Cerebellar nuclear complex (tissue), 1 donor: ENCODE measurements around the gene TPBG.
"Not testable (repeated sequence)": the region's sequence is repeated elsewhere in the genome, so short reads cannot be mapped to it uniquely, and the experiment has no call there.

Source experiments
- DNase-seq, 2 experiments: peaks; one replicate each; lab custom pipeline; 2025; lab: John Stamatoyannopoulos, UW

The TPBG gene

DNA sequence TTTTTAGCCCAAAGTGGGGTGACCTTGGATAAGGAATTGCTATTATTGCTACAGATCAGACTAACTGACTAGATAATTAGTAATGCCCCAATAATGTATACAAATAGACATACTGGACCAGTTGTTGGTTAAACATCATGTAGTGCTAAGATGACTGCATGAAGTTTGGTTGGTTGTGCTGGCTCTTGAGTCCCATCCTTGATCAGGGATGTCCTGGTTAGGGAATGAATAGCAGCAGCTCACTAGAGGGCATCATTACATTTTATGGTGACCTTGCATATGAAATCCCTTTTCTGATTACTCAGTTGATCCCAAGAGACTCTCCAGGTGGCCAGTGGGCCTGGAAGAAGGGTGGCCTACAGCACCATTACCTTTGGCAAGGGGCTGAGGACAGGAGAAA lies 10.9 kb downstream of the TPBG start:
- DNase-seq = no peak

DNA sequence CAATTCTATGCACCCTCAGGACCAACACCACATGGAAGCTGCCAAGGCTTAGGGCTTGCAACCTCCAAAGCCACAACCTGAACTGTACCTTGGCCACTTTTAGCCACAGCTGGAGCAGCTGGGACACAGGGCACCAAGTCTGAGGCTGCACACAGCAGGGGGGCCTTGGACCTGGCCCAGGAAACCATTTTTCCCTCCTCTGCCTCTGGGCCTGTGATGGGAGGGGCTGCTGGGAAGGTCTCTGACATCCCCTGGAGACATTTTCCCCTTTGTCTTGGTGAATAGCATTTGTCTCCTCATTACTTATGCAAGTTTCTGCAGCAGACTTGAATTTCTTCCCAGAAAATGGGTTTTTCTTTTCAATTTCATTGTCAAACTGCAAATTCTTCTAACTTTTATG lies 13.0 kb downstream of the TPBG start:
- no peak for DNase-seq

DNA sequence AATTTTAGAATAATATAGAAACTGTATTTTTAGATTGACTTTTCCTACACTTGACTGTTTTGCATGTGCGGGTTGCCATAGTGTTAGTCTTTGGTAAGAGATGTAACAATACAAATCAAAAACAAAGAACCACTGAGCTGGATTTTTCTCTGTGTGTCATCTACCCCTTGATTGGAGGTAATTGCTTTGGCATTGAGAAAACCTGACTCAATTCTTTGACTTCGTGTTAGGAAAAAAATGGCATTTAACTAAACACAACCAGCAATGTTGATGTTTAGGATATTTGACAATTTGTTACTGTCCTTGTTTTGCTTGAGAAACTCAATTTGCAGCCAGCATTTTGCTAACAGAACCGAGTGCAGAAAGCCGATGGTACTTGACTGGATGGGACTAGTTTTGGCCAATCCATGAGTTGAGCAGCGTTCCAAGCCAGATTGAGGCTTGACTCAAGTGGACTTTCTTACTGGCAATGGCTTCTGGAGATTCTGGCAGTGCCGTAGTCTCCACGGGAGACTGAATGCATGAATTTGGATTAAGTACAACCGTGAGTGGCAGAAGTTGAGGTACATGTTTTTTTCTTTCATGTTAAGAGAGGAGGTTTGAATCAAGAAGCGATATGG lies 17.1 kb downstream of the TPBG start:
- DNase-seq = no peak

DNA sequence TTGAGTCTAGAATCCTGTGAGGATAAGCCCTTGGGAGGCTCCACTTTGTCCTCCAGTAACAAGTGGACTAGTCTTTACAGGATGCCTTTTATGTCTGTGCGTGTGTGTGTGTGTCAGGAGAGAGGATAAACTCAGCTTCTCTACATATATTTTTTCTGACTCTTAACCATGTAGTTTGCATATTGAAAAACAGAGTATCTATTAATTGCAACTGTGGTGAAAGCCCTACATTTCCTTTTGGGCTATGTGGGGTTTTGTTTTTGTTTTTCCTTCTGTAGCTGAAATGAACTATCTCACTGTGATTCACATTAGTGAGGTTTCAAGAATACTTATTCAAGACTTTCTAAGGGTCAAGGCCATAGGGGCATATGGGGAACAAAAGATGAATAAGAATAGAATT lies 17.7 kb downstream of the TPBG start:
- no peak for DNase-seq

DNA sequence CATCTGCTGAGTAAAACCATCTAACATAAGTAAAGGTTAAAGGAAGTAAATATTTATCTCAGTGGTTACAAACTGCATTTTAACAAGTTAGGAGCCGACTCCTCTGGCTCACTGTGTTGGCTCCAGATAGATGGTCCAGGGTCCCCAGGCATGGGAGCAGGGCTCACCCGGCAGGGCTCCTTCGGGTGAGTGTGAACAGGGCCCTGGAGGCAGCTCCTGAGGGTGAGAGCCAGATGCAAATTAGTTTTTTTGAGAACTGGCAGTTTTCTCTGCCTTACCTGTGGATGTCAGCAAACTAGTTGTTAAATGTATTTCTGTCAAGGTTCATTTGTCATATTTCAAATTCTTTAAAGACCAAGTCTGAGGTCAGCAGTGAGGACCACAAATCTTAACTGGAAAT lies 21.5 kb downstream of the TPBG start:
- DNase-seq = no peak

DNA sequence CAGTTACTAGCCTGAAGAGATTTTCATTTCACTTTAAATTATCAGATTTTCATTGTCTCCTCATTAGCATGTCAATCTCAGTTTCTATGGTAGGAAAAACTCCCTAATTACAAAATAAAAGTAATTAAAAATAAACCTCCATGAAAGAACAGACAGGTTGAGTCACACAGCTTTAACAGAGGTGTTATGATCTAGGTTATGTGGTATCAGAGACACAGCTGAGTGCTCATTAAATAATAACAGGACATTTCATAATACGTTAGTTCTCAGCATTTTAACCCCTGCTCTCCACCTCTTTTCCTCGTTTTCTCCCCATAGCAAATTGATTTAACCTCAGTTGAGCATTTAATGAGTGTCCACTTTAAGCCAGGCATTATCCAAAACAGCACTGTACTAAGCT lies 21.9 kb downstream of the TPBG start:
- no peak for DNase-seq

DNA sequence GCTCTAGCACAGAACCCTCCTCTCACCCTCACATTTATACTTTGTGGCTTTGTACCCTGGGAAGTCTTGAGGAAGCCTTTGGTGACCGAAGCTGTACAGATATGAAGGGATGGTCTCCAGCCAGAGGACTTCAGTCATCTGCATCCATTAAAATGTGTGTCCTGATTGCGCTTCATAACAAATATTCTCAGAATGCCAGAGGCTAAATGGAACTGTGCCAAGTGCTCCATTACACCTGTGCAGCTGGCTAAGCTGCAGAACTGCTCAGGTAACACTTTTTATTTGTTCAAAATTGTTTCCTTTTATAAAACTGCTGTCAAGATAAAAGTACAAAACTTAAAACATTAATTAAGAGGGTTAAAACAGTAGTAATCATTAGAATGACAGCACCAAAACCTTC lies 22.3 kb downstream of the TPBG start:
- no peak for DNase-seq

DNA sequence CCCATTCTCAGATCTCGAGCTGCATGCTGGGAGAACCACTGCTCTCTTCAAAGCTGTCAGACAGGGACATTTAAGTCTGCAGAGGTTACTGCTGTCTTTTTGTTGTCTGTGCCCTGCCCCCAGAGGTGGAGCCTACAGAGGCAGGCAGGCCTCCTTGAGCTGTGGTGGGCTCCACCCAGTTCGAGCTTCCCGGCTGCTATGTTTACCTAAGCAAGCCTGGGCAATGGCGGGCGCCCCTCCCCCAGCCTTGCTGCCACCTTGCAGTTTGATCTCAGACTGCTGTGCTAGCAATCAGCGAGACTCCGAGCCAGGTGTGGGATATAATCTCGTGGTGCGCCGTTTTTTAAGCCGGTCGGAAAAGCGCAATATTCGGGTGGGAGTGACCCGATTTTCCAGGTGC lies 31.2 kb downstream of the TPBG start:
- not testable (repeated sequence) for DNase-seq

DNA sequence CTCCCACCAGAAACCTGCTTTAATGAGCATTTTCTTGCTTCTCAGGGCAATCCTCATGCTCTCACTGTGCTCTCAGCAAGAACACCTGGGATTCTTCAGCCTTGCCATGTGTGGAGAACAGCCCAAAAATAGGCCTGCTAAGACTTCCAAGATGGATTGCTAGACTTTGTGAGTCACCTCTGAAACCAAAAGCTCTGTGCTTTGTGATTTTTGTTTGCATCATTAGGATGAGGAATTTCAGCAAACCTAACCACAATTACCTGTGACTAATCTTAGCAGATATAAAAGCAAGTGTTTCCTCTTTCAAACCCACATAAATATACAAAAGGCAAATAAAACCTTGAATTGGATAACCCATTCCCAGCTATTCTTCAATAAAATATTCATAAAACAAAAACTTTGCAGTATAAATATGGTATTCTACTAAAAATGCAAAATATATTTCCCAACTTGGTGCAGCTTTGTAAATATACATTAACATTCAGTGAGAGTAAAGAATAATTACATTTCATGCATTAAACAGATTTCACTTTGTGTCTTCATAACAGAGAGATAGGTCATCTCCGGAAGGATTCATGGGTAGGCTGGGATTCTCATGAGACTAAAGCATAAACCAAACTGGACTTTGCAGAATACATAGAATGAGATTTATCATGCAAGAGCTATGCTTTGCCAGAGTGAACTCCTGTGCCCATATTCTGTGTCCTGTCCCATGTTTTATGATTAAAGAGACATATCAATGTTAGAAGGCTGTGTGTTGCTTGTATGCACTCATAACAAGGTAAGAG lies 33.5 kb downstream of the TPBG start:
- no peak for DNase-seq

DNA sequence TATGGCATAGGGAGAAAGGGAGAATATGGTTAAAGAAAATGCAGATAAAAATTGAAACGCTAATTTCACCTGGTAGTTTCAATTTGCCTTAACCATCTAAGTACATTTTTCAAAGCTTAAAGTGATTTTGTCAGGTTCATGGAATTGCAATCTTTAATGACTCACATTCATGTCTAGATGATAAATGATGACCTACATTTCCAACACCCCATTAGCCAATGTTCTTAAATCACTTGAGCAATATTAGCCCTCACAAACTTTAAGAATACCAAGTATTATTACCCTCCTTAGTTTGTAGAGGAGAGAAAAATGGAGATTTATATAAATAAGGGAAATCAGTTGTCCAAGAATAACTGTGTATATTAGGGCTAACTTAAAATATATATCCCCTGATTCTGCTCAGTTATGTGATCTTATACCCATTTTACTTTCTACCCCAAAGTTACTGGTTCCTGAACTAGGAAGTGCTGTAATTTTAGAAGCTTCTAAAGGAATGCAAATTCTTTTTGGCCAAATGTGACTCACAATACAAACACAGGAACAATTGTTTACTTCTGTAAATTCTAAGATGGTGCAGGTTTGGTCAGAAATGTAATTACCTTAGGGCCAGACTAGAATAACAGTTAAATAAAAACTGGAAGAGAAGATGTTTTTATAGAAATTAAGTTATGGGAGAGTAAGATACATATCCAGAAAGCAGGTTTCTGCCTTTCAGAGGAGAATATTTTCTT lies 34.5 kb downstream of the TPBG start:
- DNase-seq = no peak

DNA sequence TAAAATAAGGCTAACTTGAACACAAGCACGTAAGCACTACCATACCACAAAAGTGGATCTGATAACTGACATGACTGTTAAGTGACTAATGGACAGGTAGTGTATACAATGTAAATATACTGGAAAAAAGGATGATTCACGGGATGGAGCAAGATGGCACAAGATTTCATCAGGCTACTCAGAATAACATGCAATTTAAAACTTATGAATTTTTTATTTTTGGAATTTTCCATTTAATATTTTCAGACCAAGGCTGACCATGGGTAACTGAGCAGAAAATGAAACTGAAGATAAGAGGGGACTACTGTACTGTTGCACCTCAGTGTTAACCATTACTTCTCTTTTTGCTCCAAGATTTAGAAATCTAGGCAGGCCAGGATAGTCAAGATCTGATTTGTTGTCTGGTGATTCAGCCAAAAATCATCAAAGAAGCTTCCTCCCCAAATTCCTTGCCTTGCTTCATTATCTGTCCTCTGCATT lies 45.4 kb downstream of the TPBG start:
- no peak for DNase-seq

DNA sequence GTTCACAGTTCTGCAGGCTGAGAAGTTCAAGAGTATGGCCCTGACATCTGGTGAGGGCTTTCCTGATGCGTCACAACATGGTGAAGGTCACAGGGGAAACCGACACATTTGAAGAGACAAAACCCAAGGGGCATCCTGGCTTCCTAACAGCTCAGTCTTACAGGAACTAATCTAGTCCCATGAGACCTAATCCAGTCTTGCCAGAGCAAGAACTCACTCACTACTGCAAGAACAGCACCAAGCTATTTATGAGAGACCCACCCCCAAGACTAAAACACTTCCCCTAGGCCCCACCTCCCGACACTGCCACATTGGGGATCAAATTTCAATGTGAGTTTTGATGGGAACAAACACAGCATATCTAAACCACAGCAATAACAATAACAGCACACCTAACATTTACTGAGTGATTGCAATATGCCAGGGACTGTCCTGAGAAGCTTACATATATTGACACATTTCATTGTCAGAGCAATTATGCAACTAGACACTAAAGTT lies 46.6 kb downstream of the TPBG start:
- no peak for DNase-seq

DNA sequence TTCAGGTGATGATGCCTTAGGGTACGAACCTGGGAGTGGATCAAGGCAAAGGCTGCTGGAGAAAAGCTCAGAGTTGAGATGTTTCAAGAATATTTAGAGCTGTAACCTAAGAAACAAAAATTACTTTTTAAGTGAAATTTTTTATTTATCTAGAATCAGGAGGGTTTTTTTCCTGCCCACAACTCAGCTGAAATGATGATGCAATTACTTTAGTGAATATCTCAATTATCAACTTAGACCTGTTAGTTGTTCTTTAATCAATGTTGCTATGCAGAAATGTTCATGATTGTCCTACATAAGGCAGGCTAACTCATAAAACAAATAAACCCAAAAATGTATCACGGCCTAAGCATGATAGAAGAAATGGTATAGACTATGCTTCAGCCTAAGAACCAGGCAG lies 50.3 kb downstream of the TPBG start:
- no peak for DNase-seq

DNA sequence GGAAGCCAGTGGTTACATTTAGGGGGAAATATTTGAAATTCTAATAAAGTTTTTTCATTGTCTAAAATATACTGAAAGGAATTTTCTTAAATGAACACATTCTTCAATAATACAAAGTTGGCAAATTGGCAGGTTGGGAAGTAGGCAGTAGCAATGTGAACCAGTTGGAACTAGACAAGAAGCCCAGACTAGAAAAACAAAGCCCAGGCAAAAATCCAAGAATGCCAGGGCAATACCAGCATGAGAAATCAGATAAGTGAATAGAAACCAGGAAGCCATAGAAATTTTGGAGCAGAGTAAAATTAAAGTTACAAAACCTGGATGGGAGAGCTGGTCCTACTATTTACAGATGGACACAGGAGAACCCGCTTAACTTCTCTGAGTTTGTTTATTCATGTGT lies 52.2 kb downstream of the TPBG start:
- no peak for DNase-seq

DNA sequence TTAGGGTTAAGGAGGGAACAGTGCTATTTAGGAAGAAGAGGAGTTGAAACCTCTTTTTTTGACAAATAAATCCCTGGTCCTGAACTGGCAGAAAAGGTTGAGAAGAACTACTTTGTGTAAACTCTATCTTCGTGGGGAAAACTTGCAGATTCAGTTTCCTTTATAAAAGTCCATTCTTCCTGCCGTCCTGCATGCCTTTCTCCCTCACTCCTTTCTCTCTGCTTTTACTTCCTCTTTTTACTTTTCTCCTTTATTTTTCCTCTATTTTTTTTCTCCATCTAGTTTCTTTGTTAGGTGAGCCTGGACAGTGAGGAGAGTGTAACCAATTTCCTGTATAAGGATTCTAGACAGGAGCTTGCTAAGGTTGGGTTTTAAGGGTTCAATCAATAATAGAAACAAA lies 52.7 kb downstream of the TPBG start:
- DNase-seq = no peak
